Adrenal gland (tissue), 12 donors: ENCODE data around the gene IER5. TPM values are rescaled to one million over a fixed set of nuclear protein-coding genes. Genes with fewer than 3 reads are reported as not detected.
"Not testable (repeated sequence)": the region's sequence is repeated elsewhere in the genome, so short reads cannot be mapped to it uniquely, and the experiment has no call there.

Source experiments
- DNase-seq, 7 donors: peaks; one replicate each; pipeline ENCODE4 v3.0.0-alpha.2; 2019 to 2020
- H3K27ac ChIP-seq, 5 donors: fragments of 200-600 bp; sonication (generic) in 4 of 5; 1 replicate in 3 of 5; 2 replicates in 2 of 5; pipeline versions ENCODE4 v1.5.1 to v1.8.0; 2016 to 2020; ENCODE audit warnings: mild to moderate bottlenecking in 1 of 5
- H3K27me3 ChIP-seq: fragments of 200-600 bp; 2 replicates; pipeline ENCODE4 v1.8.0; 2021
- H3K36me3 ChIP-seq, 2 donors: fragments of 200-600 bp; replicated peaks in 1 of 2; 1 replicate in 1 of 2; 2 replicates in 1 of 2; pipeline versions ENCODE4 v1.5.1 to v1.8.0; 2018 to 2022
- H3K4me1 ChIP-seq, 2 donors: fragments of 200-600 bp; replicated peaks in 1 of 2; 1 replicate in 1 of 2; 2 replicates in 1 of 2; pipeline versions ENCODE4 v1.5.1 to v1.8.0; 2018 to 2021
- H3K4me3 ChIP-seq, 4 donors: fragments of 200-600 bp; sonication (generic) in 3 of 4; one replicate each; pipeline ENCODE4 v1.5.1; 2016 to 2018
- H3K9me3 ChIP-seq, 3 donors: fragments of 200-600 bp; sonication (generic) in 1 of 3; replicated peaks in 1 of 3; 1 replicate in 2 of 3; 2 replicates in 1 of 3; pipeline versions ENCODE4 v1.5.1 to v1.8.0; 2016 to 2021
- CTCF ChIP-seq, 6 experiments: fragments of 450-650 bp in 4 of 6; fragments of 200-600 bp in 2 of 6; sonication (generic) in 1 of 6; IDR thresholded peaks; 1 replicate in 5 of 6; 2 replicates in 1 of 6; pipeline versions ENCODE4 v1.5.1 to v1.8.0; 2016 to 2021; ENCODE audit warnings: antibody characterized with exemption in 6 of 6, mild to moderate bottlenecking in 2 of 6, moderate library complexity in 1 of 6
- POLR2A ChIP-seq, 2 donors: fragments of 450-650 bp; IDR thresholded peaks; one replicate each; pipeline ENCODE4 v1.6.1; 2017; ENCODE audit warnings: antibody characterized with exemption in 2 of 2, mild to moderate bottlenecking in 2 of 2, moderate library complexity in 1 of 2
- WGBS, 4 donors: extraction: QIAGEN DNeasy Blood & Tissue Kit in 2 of 4; methylation state at CpG; one replicate each; pipeline versions ENCODE4 v1.1.5 to v1.1.7; 2013 to 2017; 5-methylcytosine and 5-hydroxymethylcytosine counted together
- intact Hi-C, 2 donors: fragments of 100-400 bp; cut with DNase I; formaldehyde crosslinking; loops; one replicate each; pipeline versions ENCODE4 v1.14.1 to v1.15.0; 2022 to 2023
- polyA plus RNA-seq, 3 donors: library from polyadenylated mRNA; stranded (reverse); fragments of 200-250 nt in 2 of 3; fragments of 350-450 nt in 1 of 3; fragmentation: Illumina TruSeq in 1 of 3; extraction: RNeasy Lipid Tissue Mini Kit (QIAGEN cat#74804) in 1 of 3; gene quantifications; one replicate each; pipeline ENCODE4 v1.2.3, GENCODE V29; 2013 to 2014
- total RNA-seq, 9 donors: library from RNA; depleted of rRNA in 4 of 9; stranded (reverse); fragments of >200 nt in 4 of 9; fragments of 120-200 nt in 1 of 9; fragmentation: NEBNext Ultra II Directional in 1 of 9; extraction: Animal tissue kit (Norgen Biotek cat#: 25700) in 1 of 9; gene quantifications; one replicate each; pipeline versions ENCODE4 v1.1.0 to v1.2.4, GENCODE V29; 2013 to 2023
- donor health status: healthy with polysubstance abuse.
- donor health status: Bipolar disorder and iron deficiency.
- donor health status: DM: yes; HTN: yes; CAD: no.
- donor health status: DM: no; HTN: no; CAD: no.
- donor health status: DM: no; HTN: no; CAD: no.
- donor health status: DM: yes; HTN: yes; CAD: no.

Gene IER5
- total and polyA plus RNA-seq, 12 donors = 2.0 to 19.2 (median 8.9) TPM

- H3K27me3 ChIP-seq = no peaks in the 10 kb centered on the region
- H3K27ac ChIP-seq = peak overlapping the region in 3 of 5 donors; percentile 32 to 77 (median 62)
- H3K36me3 ChIP-seq = no peaks in the 10 kb centered on the region
- intact Hi-C loops = no loop called here
- peaks cover 0 to 17% of the 10 kb centered on the region in 2 donors for H3K4me1 ChIP-seq
- WGBS, 4 donors = 67 to 75% (median 68%) methylated on average over 10 of the region's 10 CpGs
- peak; percentile 75 to 96 (median 94) for DNase-seq
- H3K9me3 ChIP-seq = no peaks in the 10 kb centered on the region
- H3K4me3 ChIP-seq = no peak overlapping the region
- TF ChIP-seq POLR2A (IDR thresholded peaks at IDR 0.05) = peak in 1 of 2 donors; percentile 35
- no peak for TF ChIP-seq CTCF (IDR thresholded peaks at IDR 0.05)
Observed at GRCh38 chr1:181112071-181112929, 23.8 kb downstream of the IER5 start.

GRCh38 chr1:181113059-181113641 lies 24.6 kb downstream of the IER5 start:
- Histone ChIP-seq H3K9me3 (no peaks in the 10 kb centered on the region), H3K36me3 (no peaks in the 10 kb centered on the region), H3K4me3 (no peak overlapping the region), H3K27ac (peak overlapping the region in 1 of 5 donors; percentile 77), H3K4me1 (peaks cover 0 to 21% of the 10 kb centered on the region in 2 donors), H3K27me3 (no peaks in the 10 kb centered on the region)
- intact Hi-C loops = no loop called here
- no peak for TF ChIP-seq CTCF (IDR thresholded peaks at IDR 0.05)
- no peak for TF ChIP-seq POLR2A (IDR thresholded peaks at IDR 0.05)
- DNase-seq = no peak
- WGBS, 4 donors = 43 to 57% (median 47%) methylated on average over 3 to 6 of the region's 6 CpGs

GRCh38 chr1:181114574-181115367 lies 26.3 kb downstream of the IER5 start:
- TF ChIP-seq POLR2A (IDR thresholded peaks at IDR 0.05) (no peak), CTCF (IDR thresholded peaks at IDR 0.05) (no peak)
- Histone ChIP-seq H3K27me3 (no peaks in the 10 kb centered on the region), H3K4me1 (peaks cover 0 to 21% of the 10 kb centered on the region in 2 donors), H3K36me3 (no peaks in the 10 kb centered on the region), H3K9me3 (no peaks in the 10 kb centered on the region), H3K4me3 (no peak overlapping the region), H3K27ac (no peak overlapping the region)
- no peak for DNase-seq
- intact Hi-C loops = no loop called here
- 83 to 91% (median 86%) methylated on average over 11 of the region's 11 CpGs for WGBS, 4 donors

- no peaks in the 10 kb centered on the region for H3K36me3 ChIP-seq
- WGBS, 4 donors = 77 to 88% (median 82%) methylated on average over 3 of the region's 3 CpGs
- H3K4me1 ChIP-seq = peaks cover 0 to 21% of the 10 kb centered on the region in 2 donors
- H3K9me3 ChIP-seq = no peaks in the 10 kb centered on the region
- no peak overlapping the region for H3K4me3 ChIP-seq
- TF ChIP-seq POLR2A (IDR thresholded peaks at IDR 0.05) (no peak), CTCF (IDR thresholded peaks at IDR 0.05) (no peak)
- intact Hi-C loops = no loop called here
- H3K27me3 ChIP-seq = no peaks in the 10 kb centered on the region
- no peak overlapping the region for H3K27ac ChIP-seq
- no peak for DNase-seq
Observed at GRCh38 chr1:181115368-181115684, 26.8 kb downstream of the IER5 start.

GRCh38 chr1:181115971-181116370 lies 27.5 kb downstream of the IER5 start:
- H3K36me3 ChIP-seq, H3K4me3 ChIP-seq, H3K9me3 ChIP-seq, H3K27me3 ChIP-seq, intact Hi-C loops, DNase-seq, H3K27ac ChIP-seq: not testable (repeated sequence)
- H3K4me1 ChIP-seq = peaks cover 0 to 21% of the 10 kb centered on the region in 2 donors
- WGBS, 4 donors = 91 to 98% (median 96%) methylated on average over 9 of the region's 9 CpGs
